OCI-LY3 (cell line): ENCODE data around the gene ABCA8.

Experiments used
- CTCF ChIP-seq: fragments of 200-600, 300-600 bp; sonication (generic); IDR thresholded peaks from 2 replicates; pipeline ENCODE4 v1.5.1; 2014; ENCODE audit warnings: antibody characterized with exemption, low read length, low read depth
- EZH2phosphoT487 ChIP-seq: fragments of 200-600 bp; shearing (Covaris generic); IDR thresholded peaks from 2 replicates; pipeline ENCODE4 v1.6.1; 2018; ENCODE audit warnings: antibody characterized with exemption, mixed run types, low read depth

GRCh38 chr17:68939195-68939594 is 16.0 kb downstream of the ABCA8 start:
- no peak for TF ChIP-seq CTCF
- TF ChIP-seq EZH2phosphoT487, result no peak
